Stimulated activated CD4-positive, alpha-beta T cell treated with anti-CD3 and anti-CD28 coated beads, Interleukin-1b, Interleukin-23, amount 100 ng/mL, for 48 hours (primary cell): Measurements from ENCODE around the gene FBXL4.

ENCODE experiments used
- DNase-seq: peaks from one replicate; pipeline ENCODE4 v3.0.0-alpha.2; 2020

Gene FBXL4

GRCh38 chr6:98947411-98948292 lies at the start of gene FBXL4:
Gene FBXL4 (minus strand): TSS chr6:98947946. CDS start chr6:98926988, 20,958 bp downstream.
- DNase-seq, result peak; percentile 83

- no peak for DNase-seq
These were observed 47.4 kb upstream of the FBXL4 start for GRCh38 chr6:98995116-98995515.

DNA sequence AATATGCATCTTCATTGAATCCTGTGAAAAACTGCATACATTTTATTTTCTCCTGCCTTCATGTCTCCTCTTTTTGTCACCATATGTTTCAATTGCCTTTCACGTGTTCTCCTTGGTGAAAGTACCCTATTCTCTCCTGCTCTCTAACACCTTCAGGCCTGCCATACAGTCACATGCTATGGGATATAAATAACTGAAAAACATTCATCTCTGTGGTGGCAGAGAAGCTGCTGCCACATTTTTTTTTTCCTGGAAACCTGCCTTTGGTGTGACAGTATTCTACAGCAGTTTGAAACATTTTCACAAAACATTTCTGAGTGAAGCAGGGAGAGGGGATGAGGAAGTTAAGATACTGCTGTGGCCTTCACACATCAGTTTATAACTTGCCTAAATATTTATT lies 44.8 kb upstream of the FBXL4 start:
- no peak for DNase-seq

GRCh38 chr6:98986071-98986615 lies 38.4 kb upstream of the FBXL4 start:
- DNase-seq, result no peak

DNA sequence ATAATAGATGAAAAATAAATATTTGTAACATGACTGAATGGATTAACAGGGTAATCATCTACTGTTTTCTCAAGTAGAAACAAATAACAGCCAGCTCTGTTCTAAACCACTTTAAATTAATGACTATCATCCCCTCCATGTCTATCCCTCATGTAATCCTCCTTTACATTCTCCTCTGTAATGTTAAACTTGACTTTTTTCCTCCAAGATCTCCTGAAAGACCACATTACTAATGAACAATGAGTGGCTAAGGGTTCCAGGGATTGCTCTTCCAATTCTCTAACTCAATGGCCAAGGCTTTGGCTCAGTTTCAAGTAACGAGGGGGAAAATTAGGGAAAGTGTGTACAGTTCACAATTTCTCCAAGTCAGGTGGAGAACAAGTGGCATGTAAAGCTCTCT lies 37.6 kb upstream of the FBXL4 start:
- DNase-seq, result no peak

GRCh38 chr6:98984121-98984520 lies 36.4 kb upstream of the FBXL4 start:
- DNase-seq, result no peak

DNA sequence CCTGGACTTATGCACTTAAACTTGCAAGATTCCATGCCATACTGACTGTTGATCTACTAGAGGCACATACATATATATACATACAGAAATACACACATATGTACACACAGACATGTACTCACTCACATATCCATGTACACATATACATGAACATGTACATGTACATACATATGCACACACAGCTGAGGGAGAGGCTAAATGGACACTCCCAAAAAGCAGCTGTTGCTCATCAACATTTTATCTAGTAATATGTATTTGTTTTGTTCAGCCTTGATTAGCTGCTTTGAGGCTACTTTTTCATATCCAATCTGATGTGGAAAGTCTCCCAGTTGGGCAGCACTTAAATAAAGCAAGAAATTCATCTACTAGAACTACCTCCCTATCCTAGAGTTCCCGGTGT lies 33.7 kb upstream of the FBXL4 start:
- DNase-seq, result no peak

DNA sequence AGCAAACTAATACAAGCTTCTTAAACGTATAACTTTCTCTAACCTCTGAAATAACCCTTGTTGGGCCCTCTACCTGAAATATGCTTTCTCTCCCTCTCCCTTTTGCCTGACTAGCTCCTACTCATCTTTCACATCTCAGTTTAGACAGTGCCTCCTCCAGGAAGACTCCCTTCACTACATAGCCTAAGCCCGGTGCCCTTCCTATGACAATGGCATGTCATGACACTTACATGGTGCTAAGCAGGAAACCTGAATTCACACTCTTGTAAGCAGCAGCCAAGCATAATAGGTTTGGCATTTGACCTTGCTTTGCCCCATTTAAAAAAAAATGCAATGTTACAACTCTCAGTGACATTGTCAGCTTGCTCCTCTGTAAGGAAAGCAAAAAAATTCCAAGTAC lies 33.1 kb upstream of the FBXL4 start:
- DNase-seq, result no peak

- no peak for DNase-seq
These were observed 30.0 kb upstream of the FBXL4 start for GRCh38 chr6:98977671-98978292.

DNA sequence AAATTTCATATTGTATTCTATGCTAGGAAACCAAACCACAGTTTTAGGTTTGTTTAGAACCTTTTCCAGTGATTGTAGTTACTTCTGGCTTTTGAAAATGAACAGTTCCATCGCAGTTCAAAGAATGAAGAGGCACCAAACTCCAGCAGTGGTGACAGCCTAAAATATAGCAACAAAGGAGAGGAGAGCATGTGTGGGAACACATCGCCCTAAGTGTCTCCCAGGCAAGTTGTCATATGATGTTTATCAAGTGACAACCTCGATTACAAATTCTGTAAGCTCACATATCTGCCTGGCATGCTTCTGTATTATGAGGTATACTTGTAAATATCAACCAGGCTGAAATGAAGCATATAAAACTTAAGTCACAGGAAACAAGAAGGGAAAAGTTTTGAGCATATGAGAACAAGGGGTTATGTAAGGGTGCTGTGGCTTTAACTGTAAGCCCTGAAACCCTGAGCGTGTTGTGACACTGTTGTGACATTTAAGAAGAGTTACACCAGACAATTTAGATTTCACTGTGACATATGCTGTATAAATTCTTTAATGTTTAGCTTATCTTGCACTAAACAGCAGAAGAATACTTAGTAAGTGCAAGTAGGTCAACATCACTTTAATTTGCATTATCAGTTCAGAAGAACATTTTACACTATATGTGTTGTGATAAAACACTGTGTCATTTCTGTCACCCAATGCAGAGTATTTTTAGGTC lies 29.1 kb upstream of the FBXL4 start:
- DNase-seq, result no peak

- DNase-seq, result no peak
These were observed 27.7 kb upstream of the FBXL4 start for GRCh38 chr6:98975421-98975820.

DNA sequence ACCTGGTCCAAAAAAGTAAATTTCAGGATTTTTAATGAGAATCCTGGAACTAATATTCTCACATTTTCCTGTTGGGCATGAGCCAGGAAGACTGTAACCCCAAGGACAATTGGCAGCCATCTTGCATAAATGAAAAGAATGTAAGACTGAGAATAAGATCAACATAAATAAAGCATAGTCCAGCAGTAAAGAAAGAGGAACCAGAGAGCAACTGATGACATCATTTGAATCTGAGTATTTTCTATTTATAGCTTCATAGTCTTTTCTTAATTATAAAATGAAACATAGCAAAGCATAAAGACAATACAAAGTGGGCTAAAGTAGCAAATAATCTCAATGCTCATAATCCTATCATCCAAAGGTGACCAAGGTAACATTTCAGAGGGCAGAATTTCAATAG lies 26.6 kb upstream of the FBXL4 start:
- DNase-seq, result no peak

GRCh38 chr6:98973571-98973970 lies 25.8 kb upstream of the FBXL4 start:
- DNase-seq, result no peak

GRCh38 chr6:98971303-98971702 lies 23.6 kb upstream of the FBXL4 start:
- DNase-seq, result no peak

- no peak for DNase-seq
These were observed 22.7 kb upstream of the FBXL4 start for GRCh38 chr6:98970469-98970868.

GRCh38 chr6:98967616-98968015 lies 19.9 kb upstream of the FBXL4 start:
- no peak for DNase-seq

DNA sequence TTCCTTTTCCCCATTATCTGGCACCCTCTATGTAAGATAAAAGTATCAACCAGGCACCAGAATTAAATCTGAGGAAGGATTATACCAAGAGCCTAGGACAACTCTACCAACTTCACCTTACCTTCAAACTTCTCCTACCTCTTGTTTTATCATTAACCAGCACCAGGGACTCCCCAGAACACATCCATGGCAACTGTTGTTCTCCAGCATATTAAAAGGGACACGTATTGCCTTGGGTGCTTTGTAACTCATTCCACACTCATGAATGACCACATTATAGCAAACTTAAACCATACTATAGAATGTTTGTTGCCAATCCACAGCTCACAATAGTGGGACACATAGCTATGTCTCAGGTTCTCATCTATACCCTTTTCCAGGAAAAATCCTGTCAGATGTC lies 11.9 kb upstream of the FBXL4 start:
- DNase-seq, result no peak

GRCh38 chr6:98958776-98959175 lies 11.0 kb upstream of the FBXL4 start:
- DNase-seq, result no peak

DNA sequence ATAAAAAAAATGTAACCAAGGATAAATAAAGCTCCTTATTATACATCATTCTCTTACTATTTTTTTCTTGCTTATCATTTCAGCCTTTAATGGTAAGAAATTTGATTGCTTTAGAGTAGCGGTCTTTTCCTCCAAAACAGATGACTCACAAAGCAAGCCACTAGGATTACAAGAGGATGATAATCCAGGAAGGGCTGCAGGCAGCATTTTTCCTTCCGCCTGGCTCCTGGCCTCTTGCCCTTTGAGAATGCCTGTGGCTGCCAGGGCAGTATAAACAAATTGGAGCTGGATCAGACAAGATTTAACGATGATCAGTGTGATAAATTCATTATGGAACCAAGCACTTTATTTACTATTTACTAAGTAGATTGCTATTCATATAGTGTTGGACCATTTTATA lies 9.7 kb upstream of the FBXL4 start:
- DNase-seq, result no peak

GRCh38 chr6:98949589-98949988 lies 1.8 kb upstream of the FBXL4 start:
- DNase-seq, result no peak

- DNase-seq, result peak; percentile 36
These were observed 801 bp downstream of the FBXL4 start for GRCh38 chr6:98946879-98947410.

DNA sequence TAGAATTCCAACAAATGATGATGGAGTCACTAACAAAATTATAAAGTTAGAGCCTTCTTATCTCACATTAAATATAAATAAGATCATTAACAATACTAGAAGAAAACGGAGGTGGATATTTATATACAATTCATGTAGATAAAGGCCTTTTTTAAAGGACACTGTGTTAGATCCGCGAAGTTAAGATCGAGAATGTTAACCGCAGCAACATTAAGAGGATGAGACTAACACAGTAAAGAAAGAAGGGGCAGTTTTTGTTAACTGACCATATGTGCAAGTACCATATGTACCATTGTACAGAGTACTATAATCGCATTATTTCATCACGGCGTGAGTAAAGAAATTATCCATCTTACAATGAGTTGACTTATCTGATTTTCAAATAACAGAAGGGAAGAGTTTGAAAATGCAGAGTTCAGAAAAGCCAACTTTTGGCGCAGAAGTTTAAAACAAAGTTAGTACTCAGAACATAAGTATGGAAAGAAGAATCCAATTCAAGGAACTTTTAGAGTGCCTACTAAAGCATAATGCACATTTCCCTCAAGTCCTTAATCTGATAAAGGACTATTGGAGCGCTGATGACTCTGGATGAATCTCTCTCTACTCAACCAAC lies 1.4 kb downstream of the FBXL4 start:
- no peak for DNase-seq
